GM12874 (cell line): ENCODE data around the gene VPS39.

Experiments
- TF ChIP-seq, protein P1 (sequence below): IDR thresholded peaks from 2 replicates; pipeline ENCODE4 v1.5.1; 2011; ENCODE audit warnings: low read depth, mild to moderate bottlenecking, control low read depth, low read length, moderate library complexity; ENCODE audit not compliant: insufficient read depth

Gene VPS39

DNA sequence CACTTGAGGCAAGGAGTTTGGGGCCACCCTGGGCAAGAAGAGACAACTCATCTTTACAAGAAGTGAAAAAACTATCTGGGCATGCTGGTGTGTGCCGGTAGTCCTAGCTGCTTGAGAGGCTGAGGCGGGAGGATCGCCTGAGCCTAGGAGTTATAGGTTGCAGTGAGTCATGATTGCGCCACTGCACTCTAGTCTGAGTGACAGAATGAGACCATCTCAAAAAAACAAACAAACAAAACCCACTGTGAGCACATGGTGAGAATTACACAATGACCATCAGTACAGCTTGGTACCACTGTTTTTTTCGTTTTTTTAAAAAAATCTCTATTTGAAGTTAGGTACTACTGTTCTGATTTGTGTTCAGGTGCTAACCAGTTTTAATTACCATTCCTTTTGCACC, 13.6 kb downstream of the VPS39 start:
- TF ChIP-seq, protein P1, sequence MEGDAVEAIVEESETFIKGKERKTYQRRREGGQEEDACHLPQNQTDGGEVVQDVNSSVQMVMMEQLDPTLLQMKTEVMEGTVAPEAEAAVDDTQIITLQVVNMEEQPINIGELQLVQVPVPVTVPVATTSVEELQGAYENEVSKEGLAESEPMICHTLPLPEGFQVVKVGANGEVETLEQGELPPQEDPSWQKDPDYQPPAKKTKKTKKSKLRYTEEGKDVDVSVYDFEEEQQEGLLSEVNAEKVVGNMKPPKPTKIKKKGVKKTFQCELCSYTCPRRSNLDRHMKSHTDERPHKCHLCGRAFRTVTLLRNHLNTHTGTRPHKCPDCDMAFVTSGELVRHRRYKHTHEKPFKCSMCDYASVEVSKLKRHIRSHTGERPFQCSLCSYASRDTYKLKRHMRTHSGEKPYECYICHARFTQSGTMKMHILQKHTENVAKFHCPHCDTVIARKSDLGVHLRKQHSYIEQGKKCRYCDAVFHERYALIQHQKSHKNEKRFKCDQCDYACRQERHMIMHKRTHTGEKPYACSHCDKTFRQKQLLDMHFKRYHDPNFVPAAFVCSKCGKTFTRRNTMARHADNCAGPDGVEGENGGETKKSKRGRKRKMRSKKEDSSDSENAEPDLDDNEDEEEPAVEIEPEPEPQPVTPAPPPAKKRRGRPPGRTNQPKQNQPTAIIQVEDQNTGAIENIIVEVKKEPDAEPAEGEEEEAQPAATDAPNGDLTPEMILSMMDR: no peak

DNA sequence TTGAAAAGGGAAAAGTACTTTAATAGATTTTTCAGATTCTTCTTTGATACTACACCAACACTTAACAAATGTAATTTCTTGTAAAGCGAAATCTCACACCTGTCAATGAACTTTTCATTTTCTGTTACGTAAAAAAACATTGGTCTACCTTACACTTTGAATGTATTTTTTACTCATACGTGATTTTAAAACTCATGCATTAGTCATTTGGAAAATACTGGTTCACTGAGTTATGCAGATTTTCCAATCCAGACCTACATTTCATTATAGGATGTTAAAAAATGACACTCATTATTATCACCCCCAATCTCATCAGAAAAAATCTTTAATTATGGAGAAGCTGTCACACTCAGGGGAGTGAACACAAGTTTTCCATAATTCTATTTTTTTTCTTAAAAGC, 14.7 kb downstream of the VPS39 start:
- TF ChIP-seq, protein P1: no peak

DNA sequence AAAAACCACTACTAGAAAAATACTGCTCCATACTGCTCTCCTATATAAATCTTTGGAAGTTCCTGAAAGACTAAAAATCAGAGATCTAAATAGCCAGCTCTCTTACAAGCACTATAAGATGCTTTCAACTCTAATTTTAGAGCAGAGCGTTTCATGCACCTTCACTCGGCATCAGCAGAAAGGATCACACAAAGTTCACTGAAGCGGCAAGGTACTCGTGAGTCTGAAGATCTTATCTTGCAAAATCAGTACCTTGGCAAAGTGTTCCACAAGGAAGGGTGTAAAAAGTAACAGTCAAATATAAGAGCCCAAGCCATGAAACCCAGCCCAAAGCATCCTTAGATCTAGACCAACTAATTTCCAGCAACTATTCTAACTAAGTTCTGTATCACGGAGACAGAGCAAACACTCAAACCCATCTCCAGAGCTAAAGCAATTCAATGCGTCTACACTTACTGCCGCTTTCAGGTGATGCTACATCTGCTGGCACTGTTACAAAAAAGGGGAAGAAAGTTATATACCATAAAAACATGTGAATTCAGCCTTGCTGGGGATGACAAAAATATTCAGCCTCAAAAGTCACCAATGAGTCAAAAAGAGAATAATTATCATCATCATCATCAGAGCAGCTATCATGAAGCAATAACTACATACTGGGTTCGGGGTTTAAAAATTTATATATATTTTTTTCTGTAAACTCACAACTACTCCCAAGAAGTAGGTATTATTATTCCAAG, 16.3 kb downstream of the VPS39 start:
- TF ChIP-seq, protein P1: no peak

DNA sequence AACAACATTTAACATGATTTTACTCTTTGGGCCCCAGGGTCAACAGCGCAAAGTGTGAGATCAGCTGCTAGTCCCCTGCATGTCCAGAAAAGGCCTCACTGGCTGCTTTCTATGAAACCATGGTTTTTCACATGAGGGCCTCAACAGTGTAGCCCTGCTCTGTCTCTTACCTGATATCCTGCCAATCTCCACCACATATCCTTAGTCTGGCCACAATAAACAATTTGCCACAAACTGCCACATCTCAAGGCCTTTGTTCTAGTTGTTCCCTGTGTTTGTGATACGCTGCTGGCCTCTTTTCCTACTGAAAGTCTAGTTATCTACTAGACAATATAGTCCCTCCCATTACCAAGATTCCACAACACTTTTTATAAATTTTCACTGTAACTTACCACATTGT, 17.7 kb downstream of the VPS39 start:
- TF ChIP-seq, protein P1: no peak

- TF ChIP-seq, protein P1: no peak
Observed at GRCh38 chr15:42185801-42186200, 22.3 kb downstream of the VPS39 start.

DNA sequence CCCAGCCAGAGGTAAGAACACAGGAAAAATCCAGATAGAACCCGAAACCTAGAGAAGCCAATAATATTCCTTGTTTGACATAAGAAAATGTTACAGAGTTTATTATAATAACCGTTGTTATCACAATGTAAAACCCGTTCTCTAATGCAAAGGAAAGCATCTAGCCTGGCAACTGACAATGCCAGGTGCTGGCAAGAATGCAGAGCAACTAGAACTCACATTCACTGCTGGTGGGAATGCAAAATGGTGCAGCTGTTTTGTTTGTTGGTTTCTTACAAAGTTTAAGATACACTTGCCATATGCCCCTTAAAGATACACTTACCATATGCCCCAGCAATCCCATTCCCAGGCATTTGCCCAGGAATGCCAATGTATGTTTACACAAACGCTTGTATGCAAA, 23.4 kb downstream of the VPS39 start:
- TF ChIP-seq, protein P1: no peak

DNA sequence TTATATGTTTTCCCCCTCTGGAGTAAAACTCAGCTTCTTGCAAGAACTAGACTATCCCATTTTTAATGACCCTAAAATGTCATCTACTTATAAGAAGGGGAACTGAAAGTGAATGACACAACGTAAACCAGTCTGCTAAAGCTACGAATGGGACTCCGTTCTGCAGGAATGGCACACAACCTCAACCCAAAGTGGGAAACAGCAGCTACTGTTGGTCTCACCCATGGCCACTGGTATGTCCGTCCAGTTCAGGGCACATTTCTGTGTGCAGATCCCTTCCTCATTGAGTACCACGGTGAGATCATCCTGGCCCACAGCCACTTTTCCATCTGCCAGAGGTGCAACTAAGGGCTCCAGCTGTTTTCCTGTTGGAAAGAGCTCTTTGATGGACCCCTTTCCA, 23.8 kb downstream of the VPS39 start:
- TF ChIP-seq, protein P1: no peak

- TF ChIP-seq, protein P1: no peak
Observed at GRCh38 chr15:42182961-42183360, 25.1 kb downstream of the VPS39 start.
